GM12878 (cell line): ENCODE data around the gene LMTK2. TPM values are rescaled to one million over a fixed set of nuclear protein-coding genes. Genes with fewer than 3 reads are reported as not detected.

Source experiments
- BCL11A ChIP-seq: IDR thresholded peaks from 2 replicates; pipeline ENCODE4 v1.6.1; 2011; ENCODE audit warnings: low read depth, low read length
- BHLHE40 ChIP-seq, 2 experiments: fragments of 450-650 bp in 1 of 2; IDR thresholded peaks; 2 replicates each; pipeline ENCODE4 v1.6.1; 2011 to 2017; ENCODE audit warnings: low read depth in 2 of 2, borderline replicate concordance in 1 of 2, improper control_type of control experiment in 1 of 2, low read length in 1 of 2, mild to moderate bottlenecking in 1 of 2
- BMI1 ChIP-seq: fragments of 450-650 bp; IDR thresholded peaks from 2 replicates; pipeline ENCODE4 v1.6.1; 2016; ENCODE audit warnings: mild to moderate bottlenecking, moderate library complexity, borderline replicate concordance
- CBFB ChIP-seq: IDR thresholded peaks from 2 replicates; pipeline ENCODE4 v1.6.1; 2016; ENCODE audit warnings: antibody characterized with exemption, low read depth
- CBX5 ChIP-seq: sonication (generic); IDR thresholded peaks from 2 replicates; pipeline ENCODE4 v1.6.1; 2016; ENCODE audit warnings: low read depth, moderate library complexity, mild to moderate bottlenecking, inconsistent platforms
- CREB1 ChIP-seq: IDR thresholded peaks from 2 replicates; pipeline ENCODE4 v1.6.1; 2012; ENCODE audit warnings: low read depth, mild to moderate bottlenecking, inconsistent platforms
- E4F1 ChIP-seq: fragments of 450-650 bp; IDR thresholded peaks from 2 replicates; pipeline ENCODE4 v1.6.1; 2018; ENCODE audit warnings: borderline replicate concordance, mild to moderate bottlenecking; ENCODE audit not compliant: partially characterized antibody
- EED ChIP-seq: sonication (generic); IDR thresholded peaks from 2 replicates; pipeline ENCODE4 v1.6.1; 2016; ENCODE audit warnings: antibody characterized with exemption, low read depth
- ETV6 ChIP-seq, 2 experiments: fragments of 450-650 bp in 1 of 2; IDR thresholded peaks in 1 of 2; conservative IDR thresholded peaks in 1 of 2; 2 replicates each; pipeline ENCODE4 v1.6.1; 2014; ENCODE audit warnings: antibody characterized with exemption in 1 of 2, borderline replicate concordance in 1 of 2, low read depth in 1 of 2, mild to moderate bottlenecking in 1 of 2, moderate library complexity in 1 of 2
- MYC ChIP-seq: IDR thresholded peaks from 2 replicates; pipeline ENCODE4 v1.6.1; 2011; ENCODE audit warnings: mild to moderate bottlenecking, low read length, moderate library complexity, inconsistent platforms; ENCODE audit not compliant: insufficient read depth, insufficient replicate concordance, insufficient read length, severe bottlenecking
- NFIC ChIP-seq: IDR thresholded peaks from 2 replicates; pipeline ENCODE4 v1.6.1; 2012; ENCODE audit warnings: low read depth, mild to moderate bottlenecking, inconsistent platforms, low read length, moderate library complexity
- NR2F1 ChIP-seq: fragments of 450-650 bp; conservative IDR thresholded peaks from 2 replicates; pipeline ENCODE4 v1.6.1; 2017; ENCODE audit warnings: mild to moderate bottlenecking
- RELB ChIP-seq: fragments of 450-650 bp; IDR thresholded peaks from 2 replicates; pipeline ENCODE4 v1.6.1; 2017; ENCODE audit warnings: low read depth, mild to moderate bottlenecking, moderate library complexity
- RFX5 ChIP-seq: IDR thresholded peaks from 2 replicates; pipeline ENCODE4 v1.6.1; 2011; ENCODE audit warnings: low read depth, low read length, improper control_type of control experiment
- TCF12 ChIP-seq: IDR thresholded peaks from 2 replicates; pipeline ENCODE4 v1.6.1; 2011; ENCODE audit warnings: low read depth, mild to moderate bottlenecking, low read length
- TCF3 ChIP-seq: IDR thresholded peaks from 2 replicates; pipeline ENCODE4 v1.6.1; 2012; ENCODE audit warnings: low read depth, mild to moderate bottlenecking, low read length, borderline replicate concordance; ENCODE audit not compliant: insufficient read depth
- ZBTB40 ChIP-seq: fragments of 450-650 bp; IDR thresholded peaks from 2 replicates; pipeline ENCODE4 v1.6.1; 2016; ENCODE audit warnings: mild to moderate bottlenecking, moderate library complexity, borderline replicate concordance
- polyA plus RNA-seq, 11 experiments: library from polyadenylated mRNA; depleted of rRNA in 4 of 11; unstranded in 6 of 11; stranded (reverse) in 5 of 11; fragments of >200 nt; fragmentation: Nextera tagmentation in 4 of 11; fragmentation: Illumina TruSeq in 1 of 11; extraction: Ambion mirVana in 4 of 11; extraction: Trizol in 1 of 11; gene quantifications; 1 replicate in 1 of 11; 2 replicates in 10 of 11; pipeline versions ENCODE4 v1.2.1 to v1.2.3, GENCODE V29; 2011 to 2016; ENCODE audit warnings: inconsistent platforms in 2 of 11, missing spikeins in 2 of 11, low read depth in 1 of 11
- total RNA-seq, 4 experiments: library from RNA; depleted of rRNA in 3 of 4; stranded (reverse); fragments of >200 nt in 3 of 4; fragmentation: Illumina TruSeq in 1 of 4; extraction: Trizol in 1 of 4; gene quantifications; 2 replicates each; pipeline versions ENCODE4 v1.2.1 to v1.2.3, GENCODE V29; 2013 to 2021
- TF ChIP-seq, protein P1 (sequence below): IDR thresholded peaks from 2 replicates; pipeline ENCODE4 v1.6.1; 2011; ENCODE audit warnings: low read depth, mild to moderate bottlenecking, low read length, moderate library complexity, borderline replicate concordance; ENCODE audit errors: extremely low read depth

Gene LMTK2
- total and polyA plus RNA-seq, 10 of the 15 experiments (the other 5 are each of a cell fraction or from before 2014, with no cell fraction given): 0.68 to 8.7 (median 4.6) TPM

GRCh38 chr7:98133181-98133580, 26.5 kb downstream of the LMTK2 start (continued):
- TF ChIP-seq E4F1: no peak
- peak; percentile 82 for TF ChIP-seq BCL11A
- peak; percentile 79 for TF ChIP-seq RELB
- peak in 1 of 2 experiments; percentile 96; a peak in 2 of 4 replicates for TF ChIP-seq ETV6 (conservative IDR thresholded peaks at IDR 0.05 in 1 of 2, IDR thresholded peaks at IDR 0.05 in 1 of 2; ENCODE audit: borderline replicate concordance in 1 of 2, low read depth in 1 of 2)
- peak; percentile 44 to 50; a peak in 2 of 4 replicates for TF ChIP-seq BHLHE40 (IDR thresholded peaks at IDR 0.05; ENCODE audit: borderline replicate concordance in 1 of 2, low read depth in 2 of 2, low read length in 1 of 2)
- peak; percentile 68; the same call in 1 of the 2 replicates for TF ChIP-seq NR2F1
- TF ChIP-seq BMI1: no peak
- TF ChIP-seq RFX5: no peak
- TF ChIP-seq MYC: no peak
- TF ChIP-seq TCF3: peak; percentile 80; the same call in 1 of the 2 replicates
- TF ChIP-seq CBFB: peak; percentile 91
- TF ChIP-seq NFIC: peak; percentile 93
- TF ChIP-seq CBX5: 0 out of 2 replicates have a peak, but pooled peaks have one; percentile 22
- TF ChIP-seq CREB1: 0 out of 2 replicates have a peak, but pooled peaks have one; percentile 49
- peak; percentile 87 for TF ChIP-seq EED
- TF ChIP-seq, protein P1, sequence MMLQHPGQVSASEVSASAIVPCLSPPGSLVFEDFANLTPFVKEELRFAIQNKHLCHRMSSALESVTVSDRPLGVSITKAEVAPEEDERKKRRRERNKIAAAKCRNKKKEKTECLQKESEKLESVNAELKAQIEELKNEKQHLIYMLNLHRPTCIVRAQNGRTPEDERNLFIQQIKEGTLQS: no peak
- TF ChIP-seq TCF12: peak; percentile 93
- no peak for TF ChIP-seq ZBTB40
